RPMI7951 (cell line): ENCODE data around the gene HPSE2. TPM values are rescaled to one million over a fixed set of nuclear protein-coding genes. Genes with fewer than 3 reads are reported as not detected.
"Not testable (repeated sequence)": the region's sequence is repeated elsewhere in the genome, so short reads cannot be mapped to it uniquely, and the experiment has no call there.

Experiments used
- DNase-seq: peaks from one replicate; pipeline ENCODE4 v3.0.0-alpha.2; 2012; ENCODE audit warnings: low read depth
- total RNA-seq: library from RNA; depleted of rRNA; stranded (reverse); fragments of >200 nt; shearing (Covaris generic); gene quantifications from 2 replicates; pipeline ENCODE4 v1.2.3, GENCODE V29; 2014

HPSE2 gene
- total RNA-seq, 1 experiment from 2014 or later = not detected

DNA sequence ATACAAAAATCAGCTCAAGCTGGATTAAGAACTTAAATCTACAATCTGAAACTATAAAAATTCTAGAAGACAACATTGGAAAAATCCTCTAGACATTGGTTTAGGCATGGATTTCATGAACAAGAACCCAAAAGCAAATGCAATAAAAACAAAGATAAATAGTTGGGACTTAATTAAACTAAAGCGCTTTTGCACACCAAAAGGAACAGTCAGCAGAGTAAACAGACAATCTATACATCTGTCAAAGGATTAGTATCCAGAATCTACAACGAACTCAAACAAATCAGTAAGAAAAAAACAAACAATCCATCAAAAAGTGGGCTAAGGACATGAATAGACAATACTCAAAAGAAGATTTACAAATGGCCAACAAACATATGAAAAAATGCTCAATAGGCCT lies 733.1 kb downstream of the HPSE2 start:
- DNase-seq = not testable (repeated sequence)

DNA sequence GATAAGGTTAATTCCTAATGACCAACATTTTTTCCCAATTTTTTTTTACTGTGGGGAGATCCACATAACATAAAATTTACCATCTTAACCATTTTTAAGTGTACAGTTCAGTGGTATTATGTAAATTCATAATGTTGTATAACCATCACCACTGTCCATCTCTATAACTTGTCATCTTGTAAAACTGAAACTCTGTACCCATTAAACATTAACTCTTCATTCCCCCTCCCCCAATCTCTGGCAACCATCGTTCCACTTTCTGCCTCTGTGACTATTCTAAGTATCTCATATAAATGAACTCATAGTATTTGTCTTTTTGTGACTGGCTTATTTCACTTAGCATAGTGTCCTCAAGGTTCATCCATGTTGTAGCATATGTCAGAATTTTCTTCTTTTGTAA lies 742.9 kb downstream of the HPSE2 start:
- DNase-seq = no peak

DNA sequence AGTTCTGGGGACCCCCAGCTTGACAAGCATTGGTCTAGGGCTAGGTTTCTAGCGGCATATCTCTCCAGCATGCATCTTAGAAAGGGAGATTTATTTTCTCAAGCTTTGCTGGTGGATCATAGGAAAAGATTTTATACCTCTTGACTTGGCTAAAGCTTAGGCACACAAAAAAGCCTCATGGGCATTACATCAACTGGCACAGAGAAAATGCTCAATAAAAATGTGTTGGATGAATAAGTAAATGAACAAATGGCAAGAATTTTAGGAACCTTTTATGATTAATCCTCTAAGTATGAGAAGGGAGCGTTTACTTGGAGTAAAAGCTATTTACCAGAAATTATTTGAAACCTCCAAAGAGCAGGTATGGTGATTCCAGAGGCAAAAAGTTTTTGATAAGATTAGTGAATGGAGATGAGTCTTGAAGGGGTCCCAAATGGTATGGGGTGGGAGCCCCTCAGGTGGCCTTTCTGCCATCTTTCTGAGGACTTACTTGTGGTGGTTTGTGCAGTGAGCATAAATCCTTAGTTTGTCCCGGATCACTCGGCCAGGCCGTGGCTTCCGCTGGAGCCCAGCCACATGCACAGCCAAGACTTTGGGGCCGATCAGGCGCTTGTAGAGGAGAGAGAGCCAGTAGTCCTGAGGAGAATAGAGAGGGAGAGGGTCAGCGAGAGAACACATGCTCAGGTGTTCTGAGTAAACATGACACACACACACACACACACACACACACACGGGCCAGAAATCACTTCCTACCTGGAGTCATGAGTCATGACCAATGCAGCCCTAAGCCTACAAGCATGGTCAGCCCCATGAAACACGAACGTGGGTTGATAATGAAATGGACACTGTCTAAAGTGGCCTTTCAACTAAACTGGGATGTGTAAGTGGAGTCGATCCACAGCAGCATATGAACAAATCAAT lies 745.8 kb downstream of the HPSE2 start:
- DNase-seq = no peak

- DNase-seq = no peak
These were observed 746.8 kb downstream of the HPSE2 start for GRCh38 chr10:98488669-98489430.

- DNase-seq = no peak
These were observed 748.0 kb downstream of the HPSE2 start for GRCh38 chr10:98487649-98488048.

DNA sequence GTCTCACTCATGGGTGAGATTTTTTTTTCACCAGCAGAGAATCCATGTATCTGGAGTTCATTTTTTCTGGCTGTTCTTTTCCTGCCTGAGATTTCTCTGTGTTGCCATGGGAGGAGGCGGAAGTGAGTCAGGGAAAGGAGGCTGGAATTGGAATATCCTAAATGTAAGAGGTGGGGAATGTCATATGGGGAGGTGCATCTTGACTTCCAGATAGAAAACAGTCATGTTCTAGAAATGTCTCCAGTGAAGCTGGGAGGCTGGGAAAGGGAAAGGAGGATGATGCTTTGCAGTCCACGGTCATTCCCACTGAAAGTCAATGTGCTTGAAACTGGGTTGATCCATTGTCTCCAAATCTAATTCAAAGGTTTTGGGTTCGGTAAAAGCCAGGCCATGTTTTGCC lies 749.2 kb downstream of the HPSE2 start:
- DNase-seq = peak; percentile 41

GRCh38 chr10:98485959-98486358 lies 749.7 kb downstream of the HPSE2 start:
- no peak for DNase-seq

GRCh38 chr10:98483658-98484057 lies 752.0 kb downstream of the HPSE2 start:
- DNase-seq = no peak

GRCh38 chr10:98482096-98482495 lies 753.6 kb downstream of the HPSE2 start:
- DNase-seq = no peak

DNA sequence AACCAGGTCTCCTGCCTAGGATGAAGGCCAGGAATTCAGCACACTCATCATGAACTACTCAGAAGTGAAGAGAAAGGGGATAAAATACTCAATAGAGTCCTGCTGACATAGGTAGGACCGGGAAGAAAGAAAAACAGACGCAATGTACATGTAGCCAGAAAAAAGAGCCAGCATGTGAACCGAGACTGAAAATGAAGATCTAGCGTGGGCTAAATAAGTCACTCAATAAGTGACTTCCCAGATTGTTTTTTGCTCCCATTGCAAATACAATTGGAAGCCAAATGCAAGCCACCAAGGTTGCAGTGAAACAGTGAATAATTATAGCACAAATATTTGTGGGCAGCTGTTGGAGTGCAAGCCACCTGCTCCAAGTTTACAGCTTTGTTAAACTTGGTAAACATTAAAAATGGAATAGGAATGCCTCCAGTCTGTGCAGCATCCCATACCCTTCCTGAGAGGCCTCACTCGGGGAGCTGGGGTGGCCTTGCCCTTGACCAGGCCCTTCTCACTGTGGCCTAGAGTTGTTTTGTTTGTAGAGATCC lies 754.2 kb downstream of the HPSE2 start:
- DNase-seq = no peak

DNA sequence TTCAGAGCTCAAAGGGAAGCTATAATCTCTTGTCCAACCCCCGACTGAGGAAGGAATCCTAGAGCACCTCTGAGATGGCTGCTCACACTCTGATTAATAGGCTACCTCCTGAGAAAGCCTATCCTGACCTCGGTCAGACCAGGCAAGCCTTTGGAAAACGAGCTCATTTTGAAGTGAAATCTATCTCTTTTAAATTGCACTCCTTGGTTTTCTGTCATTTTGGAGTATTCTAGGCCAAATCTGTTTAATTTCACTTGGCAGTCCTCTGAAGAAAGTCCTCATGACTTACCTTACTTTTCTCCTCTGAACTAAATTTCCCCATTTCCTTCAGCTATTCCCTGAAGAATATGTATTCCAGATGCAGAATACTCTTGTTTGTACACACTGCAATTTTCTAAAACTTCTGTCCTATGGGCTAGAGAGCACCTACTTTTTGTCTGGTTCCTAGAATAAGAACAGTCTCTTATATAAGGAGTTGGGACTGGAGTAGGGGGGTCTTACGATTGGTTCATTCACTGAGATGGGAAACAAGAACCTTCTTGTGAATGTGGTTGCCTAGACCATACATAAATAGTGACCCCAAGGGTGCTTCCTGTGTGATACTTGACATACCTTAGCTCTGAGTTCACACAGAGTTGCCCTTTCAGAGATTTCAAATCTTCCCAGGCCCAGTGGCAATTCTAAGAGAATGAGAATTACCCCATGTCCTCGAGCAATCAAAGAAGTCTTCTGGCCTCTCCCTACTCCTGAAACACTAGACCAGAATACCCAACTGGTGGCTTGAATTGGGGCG lies 757.0 kb downstream of the HPSE2 start:
- DNase-seq = peak; percentile 17

DNA sequence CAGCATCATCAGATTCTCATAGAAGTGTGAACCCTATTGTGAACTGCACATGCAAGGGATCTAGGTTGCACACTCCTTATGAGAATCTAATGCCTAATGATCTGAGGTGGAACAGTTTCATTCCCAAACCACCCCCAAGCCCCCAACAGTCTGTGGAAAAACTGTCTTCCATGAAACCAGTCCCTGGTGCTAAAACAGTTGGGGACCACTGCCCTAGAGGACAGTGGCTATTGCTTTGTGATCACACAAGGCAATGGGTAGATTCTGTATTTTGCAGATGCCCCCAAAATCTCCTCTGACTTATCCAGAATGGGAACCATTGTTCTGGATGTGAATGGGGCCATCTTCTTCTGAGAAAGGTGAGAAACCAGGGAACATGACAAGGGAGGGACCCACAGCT lies 757.8 kb downstream of the HPSE2 start:
- no peak for DNase-seq

GRCh38 chr10:98474628-98475027 lies 761.0 kb downstream of the HPSE2 start:
- no peak for DNase-seq

- no peak for DNase-seq
These were observed 763.5 kb downstream of the HPSE2 start for GRCh38 chr10:98472196-98472595.

DNA sequence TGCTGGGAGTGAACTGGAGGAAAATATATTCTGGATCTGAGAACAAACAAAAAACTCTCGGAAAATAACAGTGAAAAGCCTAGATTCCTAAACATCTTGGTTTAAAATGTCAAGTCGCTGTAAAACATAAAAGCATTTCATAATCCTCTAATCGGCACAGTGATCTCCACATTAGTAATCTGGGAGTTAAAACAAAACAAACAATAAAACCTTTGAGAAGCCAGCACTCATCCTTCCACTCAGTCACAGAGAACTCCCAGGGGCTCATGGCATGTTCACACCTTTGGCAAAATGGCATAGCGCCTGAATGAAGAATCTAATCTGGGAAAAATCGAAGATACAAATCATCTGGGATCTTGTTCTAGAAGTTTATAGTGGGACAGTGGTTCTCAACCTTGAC lies 764.8 kb downstream of the HPSE2 start:
- DNase-seq = no peak

DNA sequence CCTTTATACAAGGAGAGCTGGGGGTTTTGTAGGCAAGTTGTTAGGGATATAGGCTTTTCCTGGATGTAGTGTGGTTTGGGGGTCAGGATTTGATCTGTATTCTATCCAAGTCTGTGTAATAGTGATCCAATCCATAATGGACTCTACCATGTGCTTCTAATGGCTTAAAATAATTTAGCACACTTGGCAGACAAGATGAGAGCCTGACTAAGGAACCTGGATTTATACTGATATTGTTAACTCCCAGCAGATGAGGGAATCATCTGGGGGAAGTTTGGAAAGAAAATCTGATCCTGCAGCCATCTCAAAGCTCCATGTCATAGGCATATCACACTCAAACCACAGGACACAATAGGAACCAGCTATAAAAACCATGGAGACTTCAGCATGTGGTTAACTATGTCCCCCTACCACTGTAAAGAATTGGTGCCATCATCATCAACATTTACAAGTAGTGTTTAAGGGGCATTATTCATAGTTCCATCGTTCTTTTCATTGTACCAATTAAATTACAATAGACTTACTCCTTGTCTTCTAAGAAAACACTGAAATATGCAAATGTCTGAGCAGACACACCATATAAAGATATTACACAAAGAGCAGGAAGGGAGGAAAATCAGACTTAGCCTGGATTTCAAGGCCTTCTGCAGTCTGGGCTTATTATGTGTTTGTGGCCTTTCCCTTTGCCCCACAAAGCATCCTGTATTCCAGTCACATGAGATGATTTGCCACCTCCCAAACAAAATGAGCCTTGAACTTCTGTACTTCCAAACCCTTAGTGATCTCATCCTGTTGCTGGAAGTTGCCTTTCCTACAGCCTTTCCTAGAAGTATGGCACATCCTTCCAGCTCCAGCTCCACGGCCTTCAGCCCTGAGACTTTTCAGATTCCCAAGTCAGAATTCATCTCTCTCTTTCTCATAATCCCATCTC lies 766.4 kb downstream of the HPSE2 start:
- DNase-seq = no peak

GRCh38 chr10:98467506-98468318 lies 767.9 kb downstream of the HPSE2 start:
- peak; percentile 78 for DNase-seq

- no peak for DNase-seq
These were observed 768.7 kb downstream of the HPSE2 start for GRCh38 chr10:98466861-98467505.

GRCh38 chr10:98465866-98466265 lies 769.8 kb downstream of the HPSE2 start:
- DNase-seq = no peak
